Stimulated activated CD4-positive, alpha-beta T cell treated with anti-CD3 and anti-CD28 coated beads, TNF-alpha, amount 100 ng/mL, for 4 hours (primary cell): Measurements from ENCODE around the gene PAPSS1.

ENCODE experiments used
- DNase-seq, 3 experiments: peaks; one replicate each; pipeline ENCODE4 v3.0.0-alpha.2; 2020; ENCODE audit warnings: low read depth in 3 of 3

The PAPSS1 gene

DNA sequence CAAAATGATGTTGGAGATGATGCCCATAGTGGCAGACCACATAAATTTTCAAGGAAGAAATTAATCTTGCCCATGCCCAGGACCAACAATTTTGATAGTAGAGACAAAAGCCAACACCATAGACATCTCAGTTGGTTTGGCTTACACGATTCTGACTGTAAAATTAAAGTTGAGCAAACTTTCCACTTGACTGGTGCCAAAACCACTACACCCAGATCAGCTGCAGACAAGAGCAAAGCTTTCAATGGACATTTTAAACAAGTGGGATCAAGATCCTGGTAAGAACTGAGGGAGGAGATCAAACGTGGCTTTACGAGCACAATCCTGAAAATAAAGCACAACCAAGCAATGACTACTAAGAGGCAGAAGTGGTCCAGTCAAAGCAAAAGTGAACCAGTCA is 90.7 kb downstream of the PAPSS1 start:
- DNase-seq = no peak

DNA sequence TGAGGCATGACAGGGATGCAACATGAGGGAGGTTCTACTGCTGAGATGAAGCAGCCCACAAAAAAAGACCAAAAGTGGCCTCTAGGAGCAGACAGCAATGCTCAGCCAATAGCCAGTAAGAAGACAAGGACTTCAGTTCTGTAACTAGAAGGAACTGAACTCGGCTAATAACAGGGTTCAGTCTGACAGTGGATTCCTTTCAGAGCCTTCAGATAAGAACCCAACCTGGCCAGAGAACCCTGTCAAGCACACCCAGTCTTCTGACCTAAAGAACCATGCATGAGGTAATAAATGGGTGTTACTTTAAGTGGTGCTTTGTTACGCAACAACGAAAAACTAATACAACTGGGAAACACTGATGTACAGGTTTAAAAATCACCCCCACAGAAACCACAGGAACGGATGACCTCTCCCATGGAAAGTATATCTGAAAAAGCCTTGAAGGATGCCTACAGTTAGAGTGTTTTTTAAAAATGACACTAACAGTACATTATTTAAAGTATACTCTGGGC is 94.6 kb downstream of the PAPSS1 start:
- DNase-seq = no peak

DNA sequence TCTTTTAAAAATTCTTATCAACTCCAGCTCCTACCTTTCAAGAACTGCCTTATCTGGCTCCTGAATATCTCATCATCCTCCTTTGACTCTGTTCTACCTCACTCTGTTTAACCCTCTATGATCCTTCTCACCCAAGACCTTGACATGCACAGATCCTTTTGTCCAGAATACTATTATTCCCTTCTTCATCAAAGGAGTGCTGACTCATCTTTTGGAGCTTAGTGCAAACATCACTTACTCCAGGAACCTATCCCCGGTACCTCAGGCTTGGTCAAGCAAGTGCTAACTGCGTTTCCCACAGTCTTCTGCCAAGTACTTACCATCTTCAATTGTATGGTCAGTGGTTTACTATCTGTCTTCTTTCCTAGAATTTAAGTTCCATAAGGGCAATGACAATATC is 96.0 kb downstream of the PAPSS1 start:
- no peak for DNase-seq

DNA sequence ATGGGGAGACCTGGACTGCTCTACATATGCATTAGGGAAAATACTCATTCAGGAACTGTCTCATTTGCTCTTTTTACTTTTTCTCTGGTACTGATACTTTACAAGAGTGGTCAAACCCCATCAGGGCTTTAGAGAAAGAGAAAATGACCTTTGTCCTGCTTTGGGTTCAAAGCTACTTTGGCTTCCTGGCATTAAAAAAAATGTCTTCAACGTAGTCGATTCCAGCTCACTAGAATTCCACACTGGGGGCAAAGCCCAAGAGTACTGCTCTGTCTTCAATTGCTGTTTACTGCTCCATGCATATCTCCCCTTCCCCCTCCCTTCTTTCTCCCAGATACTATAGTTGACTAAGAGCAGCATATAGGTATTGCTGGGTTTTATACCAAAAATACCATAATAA is 98.0 kb downstream of the PAPSS1 start:
- DNase-seq = no peak

DNA sequence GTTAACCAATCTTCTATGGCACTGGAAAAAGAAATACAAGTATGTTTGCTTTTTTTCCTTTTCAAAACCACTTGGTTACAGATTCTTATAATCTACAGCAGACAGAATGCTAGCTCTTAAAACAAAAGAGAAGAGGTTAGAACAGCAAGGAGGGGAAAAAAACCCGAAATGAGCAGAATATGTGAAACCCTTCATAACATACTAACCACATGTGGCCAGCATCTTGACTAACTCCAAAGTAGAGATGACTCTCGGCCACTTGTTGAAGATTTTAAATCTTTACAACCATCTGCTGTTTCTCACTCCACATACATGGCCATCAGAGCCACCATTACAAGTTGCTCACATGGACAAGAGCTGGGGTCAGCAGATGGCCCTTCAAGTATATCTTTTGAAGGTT is 100.3 kb downstream of the PAPSS1 start:
- DNase-seq = no peak

DNA sequence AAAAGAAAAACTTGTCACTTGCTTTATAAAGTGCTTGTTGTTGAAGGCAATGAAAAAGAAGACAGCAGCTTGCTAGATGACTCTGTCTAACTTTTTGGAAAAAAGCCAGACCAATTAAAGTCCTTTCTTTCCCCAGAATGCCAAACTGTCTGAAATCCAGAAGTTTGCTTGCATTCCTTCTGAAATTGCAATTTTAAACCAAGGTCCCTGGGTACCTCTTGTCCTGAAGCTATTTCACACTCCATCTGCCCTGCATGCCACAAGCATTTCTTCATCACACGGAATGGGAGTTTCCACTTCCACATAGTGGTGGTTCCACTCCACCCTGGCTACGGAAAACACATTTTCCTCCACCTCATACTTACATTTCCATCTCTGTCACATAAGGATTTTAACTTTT is 101.0 kb downstream of the PAPSS1 start:
- no peak for DNase-seq

DNA sequence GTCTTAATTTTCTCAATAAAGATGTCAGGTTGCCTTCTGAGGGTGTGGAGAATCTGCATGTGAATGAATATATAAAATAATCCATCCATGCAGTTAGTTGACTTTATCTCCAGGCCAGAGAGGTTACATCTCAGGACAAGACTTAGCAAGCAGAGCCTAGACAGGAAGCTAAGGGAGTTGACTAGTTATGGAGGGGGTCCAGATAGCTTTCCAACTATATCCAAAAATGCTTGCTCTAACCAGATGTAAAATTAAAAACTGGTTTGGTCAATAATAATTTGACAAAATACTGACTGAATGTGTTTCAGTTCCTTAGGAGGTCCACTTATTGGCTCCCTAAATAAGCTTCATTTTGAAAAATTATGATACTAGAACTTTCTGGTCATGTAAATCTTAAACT is 101.4 kb downstream of the PAPSS1 start:
- no peak for DNase-seq

DNA sequence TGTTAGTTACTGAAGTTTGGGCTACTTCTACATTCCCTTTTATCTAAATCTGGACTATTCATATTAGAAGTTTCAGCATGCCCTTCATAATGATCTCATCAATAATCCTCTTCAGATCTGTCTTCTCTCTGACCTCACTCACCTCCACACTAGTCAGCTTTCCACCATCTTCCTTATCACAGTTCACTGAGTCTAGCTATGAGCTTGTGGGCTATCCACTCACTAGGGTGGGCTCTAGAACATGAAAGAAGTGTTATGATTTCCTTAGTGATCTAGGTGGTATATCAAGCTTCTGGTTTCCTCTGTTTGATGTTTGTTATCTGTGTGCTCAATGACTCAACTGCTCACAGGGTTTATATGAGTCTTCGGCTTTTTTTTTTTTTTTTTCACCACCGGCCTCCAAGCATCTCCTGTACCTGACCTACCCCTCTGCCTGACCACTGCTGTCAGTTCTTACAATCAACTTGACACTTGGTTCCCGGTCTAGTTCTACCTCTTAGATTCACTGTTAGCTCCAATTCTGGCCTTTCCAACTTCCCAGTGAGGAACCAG is 103.1 kb downstream of the PAPSS1 start:
- no peak for DNase-seq

DNA sequence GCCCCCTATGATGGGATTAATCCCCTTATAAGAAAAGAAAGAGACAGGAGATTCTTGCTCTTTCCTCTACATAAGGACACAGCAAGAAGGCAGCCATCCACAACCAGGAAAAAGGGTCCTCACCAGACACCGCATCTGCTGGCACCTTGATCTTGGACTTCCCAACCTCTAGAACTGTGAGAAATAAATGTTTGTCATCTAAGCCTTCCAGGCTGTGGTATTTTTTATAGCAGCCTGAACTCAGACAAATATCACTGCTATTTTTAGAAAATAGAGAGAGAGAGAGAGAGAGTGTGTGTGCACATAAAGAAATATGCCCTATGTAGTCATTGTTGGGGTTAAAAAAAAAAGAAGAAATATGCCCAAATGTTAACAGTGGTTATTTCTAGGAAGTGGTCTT is 104.2 kb downstream of the PAPSS1 start:
- DNase-seq = no peak

DNA sequence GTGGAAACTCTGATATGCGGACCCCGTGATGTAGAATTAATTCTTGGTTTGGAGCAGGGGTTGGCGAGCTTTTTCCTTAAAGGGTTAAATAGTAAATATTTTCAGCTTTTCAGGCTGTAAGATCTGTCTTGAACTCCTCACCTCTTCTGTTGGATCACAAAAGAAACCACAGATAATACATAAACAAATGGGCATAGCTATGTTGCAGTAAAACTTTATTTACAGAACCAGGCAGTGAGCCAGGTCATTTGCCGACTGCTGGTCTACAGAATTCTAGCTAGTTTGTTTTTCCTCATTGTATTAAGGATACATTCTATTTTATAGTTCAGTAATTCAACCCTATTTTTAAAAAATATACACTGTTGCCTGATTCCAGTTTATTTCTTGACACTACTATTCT is 116.6 kb downstream of the PAPSS1 start:
- DNase-seq = no peak

DNA sequence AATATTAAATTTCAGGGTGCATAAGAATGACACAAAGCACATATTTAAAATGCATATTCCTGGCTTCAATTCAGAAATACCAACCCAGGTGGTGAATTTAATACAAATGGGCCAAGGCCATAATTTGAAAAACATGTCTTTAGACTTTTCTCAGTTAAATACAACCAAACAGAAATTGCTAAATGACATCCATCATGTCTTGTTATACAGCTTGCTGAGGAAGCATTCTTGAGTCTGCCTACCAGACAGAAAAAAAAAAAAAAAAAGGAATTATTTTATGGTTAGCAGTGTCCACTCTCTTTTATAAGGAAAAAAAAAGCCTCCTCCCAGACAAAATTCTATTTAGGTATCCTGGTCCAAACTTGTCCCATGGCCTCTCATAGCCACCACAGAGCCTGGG is 119.1 kb downstream of the PAPSS1 start:
- DNase-seq = no peak

DNA sequence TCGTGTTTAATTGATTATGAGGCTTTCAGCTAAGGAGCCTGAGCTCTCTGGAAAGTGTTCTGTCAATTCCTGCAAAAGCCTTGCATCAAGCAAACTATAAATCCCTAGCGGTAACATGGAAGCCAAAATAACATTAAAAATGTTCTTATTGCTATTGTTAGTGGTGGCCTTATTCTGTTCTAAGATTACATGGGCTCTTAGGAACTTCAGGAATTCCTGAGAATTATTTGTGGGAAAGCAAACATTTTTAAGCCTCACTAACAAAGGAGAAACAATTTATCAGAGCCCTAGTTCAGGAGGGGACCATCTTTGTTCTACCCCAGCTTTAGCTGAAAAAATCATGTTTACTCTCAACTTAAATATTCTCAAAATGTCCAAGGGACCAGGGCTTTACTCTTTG is 119.6 kb downstream of the PAPSS1 start:
- no peak for DNase-seq

DNA sequence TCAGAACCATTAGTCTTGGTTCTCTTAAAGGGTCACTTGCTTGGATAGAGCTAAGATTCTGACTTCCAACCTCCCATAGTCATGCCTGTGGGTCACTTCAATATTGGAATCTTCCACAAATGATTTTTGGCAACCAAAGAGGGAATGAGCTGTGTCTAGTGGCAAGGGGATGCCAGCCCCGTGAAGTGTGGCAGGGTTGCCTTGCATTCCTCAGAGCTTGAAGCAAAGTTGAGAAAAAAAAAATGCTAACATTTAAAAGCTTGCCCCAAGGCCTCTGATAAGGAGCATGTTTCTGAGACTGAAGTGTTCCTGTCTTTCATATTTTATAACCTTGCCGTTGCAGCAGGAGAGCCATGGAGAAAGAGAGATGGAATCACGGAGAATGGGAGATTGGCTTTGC is 120.2 kb downstream of the PAPSS1 start:
- no peak for DNase-seq

DNA sequence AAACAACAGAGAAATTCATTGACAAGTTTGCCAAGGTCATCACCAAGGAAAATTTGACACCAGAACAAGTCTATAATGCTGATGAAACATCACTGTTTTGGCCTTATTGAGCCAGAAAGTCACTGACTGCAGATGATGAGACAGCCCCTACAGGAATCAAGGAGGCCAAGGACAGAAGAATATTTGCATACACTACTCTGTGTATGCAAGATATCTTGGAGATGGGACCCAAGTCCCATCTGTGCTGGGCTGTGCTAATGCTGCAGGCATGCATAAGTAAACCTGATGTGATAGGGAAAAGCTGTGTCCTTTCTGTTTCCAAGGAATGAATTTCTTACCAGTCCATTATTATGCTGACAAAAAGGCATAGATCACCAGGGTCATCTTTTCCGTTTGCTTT is 126.8 kb downstream of the PAPSS1 start:
- DNase-seq = no peak

DNA sequence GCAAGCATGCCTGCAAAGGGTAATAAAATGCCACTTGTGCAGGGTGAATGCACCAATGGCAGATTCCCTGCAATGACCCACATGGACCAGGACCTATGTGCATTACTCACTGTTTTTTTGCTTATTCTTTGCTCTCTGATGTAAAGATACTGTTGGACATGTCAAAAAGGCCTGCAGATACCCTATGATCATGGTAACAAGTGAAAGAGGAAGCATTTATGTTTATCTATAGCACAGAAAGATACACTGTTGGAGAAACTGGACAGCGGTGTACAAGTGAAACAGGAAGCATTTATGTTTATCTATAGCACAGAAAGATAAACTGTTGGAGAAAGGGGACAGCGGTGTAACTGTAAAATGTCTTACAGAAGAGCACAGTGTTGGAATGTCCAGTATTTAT is 127.5 kb downstream of the PAPSS1 start:
- DNase-seq = no peak

DNA sequence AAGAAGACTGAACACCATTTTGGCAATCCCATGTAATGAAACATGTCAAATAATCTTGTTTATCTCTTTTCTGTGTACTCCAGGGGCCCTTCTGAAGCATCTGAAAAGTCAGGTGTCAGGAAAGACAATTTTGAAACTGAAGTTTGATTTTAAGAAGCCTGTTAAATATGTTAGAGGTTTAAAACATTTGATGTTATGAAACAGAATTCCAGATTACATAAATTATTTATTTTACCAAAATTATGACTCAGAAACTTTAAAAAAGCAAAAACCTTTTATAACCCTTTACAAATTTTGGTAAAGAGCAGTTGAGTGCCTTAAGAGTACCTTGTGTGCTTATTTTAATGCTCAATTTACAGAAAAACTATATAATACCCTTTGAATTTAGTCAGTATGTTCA is 130.8 kb downstream of the PAPSS1 start:
- DNase-seq = no peak

DNA sequence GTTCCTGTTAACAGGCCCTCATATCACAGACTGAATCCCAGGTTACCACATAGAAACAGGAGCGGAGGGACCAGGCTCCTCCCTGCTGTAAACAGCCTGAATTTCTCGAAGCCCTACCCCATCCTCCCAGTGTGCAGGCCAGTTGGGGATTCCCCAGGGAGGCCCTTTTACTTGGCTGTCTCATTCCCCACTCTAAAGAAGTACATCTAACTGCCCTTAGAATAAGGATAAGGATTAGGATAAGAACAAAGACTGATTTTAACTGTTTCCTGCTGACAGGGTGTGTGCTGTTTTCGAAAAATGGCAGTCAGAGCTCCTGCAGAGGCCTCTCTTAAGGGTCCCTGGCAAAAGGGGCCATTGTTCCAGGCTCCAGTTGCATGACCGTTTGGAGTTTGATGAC is 133.7 kb downstream of the PAPSS1 start:
- DNase-seq = no peak

DNA sequence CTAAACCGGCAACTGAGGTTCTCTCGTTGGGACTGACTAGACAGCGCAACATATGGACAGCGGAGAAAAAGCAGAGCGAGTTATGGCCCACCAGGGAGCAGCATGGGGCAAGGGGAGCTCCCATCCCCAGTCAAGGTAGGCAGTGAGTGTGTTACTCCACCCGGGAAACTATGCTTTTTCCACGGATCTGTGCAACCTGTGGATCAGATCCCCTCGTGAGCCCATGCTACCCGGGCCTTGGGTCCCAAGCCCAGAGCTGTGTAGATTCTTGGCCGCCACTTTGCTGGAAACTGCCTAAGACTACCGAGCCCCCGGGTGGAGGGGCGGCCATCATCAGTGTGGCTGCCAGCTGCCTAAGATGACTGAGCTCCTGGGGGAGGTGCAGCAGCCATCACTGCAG is 140.9 kb downstream of the PAPSS1 start:
- DNase-seq = no peak

DNA sequence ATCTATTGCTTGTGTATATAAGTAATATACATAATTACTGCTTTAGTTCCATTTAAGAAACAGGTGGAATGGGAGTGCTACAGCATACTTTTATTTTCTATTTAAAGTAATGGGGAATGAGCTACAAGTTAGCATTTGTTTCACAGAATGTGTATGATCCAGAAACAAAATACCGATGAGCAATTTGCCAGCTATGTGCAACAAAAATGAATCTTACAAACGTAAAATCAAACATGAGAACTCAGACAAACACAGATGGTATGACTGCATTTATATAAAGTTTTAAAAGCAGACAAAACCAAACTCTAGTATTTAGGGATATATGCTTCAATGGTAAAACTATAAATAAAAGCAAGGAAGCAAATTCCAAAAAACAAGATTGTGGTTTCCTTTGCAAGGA is 141.7 kb downstream of the PAPSS1 start:
- DNase-seq = no peak

DNA sequence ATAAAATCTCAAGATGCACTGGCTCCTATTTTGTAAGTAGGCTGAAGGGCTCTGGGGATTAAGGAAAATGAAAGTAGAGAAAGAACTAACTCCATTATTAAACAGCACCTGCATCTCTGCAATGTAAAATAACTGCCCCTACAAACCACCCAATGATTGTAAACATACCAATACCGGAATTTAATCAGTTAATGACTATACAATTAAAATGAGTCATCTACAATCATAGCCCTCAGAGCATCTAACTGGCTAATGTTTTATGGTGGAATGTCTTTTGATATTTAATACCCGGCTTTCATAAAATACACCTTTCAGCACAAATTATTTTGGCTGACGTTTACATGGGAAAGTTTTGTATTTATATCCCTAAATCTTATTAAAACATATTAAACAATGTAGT is 142.3 kb downstream of the PAPSS1 start:
- no peak for DNase-seq

DNA sequence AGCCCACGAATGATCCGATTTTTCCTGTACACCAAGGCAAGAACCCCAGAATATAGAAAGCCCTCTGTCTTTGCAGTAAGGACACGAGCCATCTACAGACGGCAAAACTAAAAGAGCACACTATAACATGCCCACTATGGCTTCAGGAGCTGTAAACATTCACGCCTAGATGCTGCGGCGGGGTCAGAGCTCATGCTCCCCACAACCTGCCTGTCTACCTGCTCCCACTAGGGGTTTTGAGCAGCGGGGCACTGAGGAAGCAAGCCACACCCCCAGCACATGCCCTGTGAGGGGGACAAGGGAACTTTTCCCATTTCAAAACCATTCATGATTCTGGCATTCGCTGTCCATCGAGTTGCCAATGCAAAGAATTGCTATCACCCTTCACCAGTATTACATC is 144.8 kb downstream of the PAPSS1 start:
- DNase-seq = no peak

DNA sequence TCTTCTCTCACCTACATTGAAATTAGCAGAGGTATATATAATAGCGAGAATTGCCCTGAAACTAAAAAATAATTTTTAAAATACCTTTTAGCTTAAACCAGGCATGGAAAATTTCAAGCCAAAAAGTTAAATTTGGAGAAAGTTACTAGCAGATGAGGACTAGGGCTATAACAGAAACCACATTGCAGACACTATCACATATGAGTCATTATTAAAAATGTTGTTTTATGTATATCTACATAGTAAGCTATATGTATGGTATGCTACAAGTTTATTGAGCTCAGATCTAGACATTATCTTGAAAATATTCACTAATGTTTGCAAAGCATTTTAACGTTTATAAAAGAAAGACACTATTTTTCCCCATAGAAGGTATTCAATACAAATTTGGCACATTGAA is 147.8 kb downstream of the PAPSS1 start:
- no peak for DNase-seq

DNA sequence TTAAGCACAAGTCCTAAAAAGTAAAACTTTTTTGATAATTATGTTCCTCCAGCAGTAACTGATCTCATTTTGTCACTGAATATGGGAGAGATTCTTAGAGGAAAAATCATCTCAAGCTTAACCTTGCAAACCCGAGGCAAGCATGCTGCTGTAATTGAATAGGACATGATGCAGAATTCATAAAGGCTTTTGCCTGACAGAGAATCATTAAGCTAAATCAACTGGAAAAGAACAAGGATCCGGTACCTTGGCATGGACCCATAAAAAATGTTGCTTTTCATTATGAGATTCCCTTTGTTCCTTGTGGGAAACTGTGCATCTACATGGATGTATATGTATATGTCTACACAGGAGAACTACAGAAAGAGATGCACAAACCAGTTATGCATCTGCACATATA is 149.1 kb downstream of the PAPSS1 start:
- DNase-seq = no peak

DNA sequence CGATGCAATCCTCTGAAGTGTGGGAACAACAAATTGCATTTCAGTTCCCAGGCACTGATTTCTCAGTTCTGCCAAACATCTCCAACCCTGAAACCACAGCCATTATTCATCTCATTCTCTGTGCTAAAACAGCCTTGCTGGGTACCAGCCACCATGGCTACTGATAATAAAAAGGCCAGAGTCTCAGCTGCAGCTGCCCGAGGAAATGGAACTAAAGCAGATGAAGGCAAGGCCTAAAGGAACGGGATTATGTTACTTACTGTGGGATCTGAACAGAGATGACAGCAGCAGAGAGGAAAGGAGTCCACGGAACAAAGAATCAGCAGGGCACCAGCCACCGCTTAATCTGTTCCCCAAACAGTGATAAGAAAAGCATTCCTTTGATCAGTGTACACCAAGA is 155.7 kb downstream of the PAPSS1 start:
- no peak for DNase-seq
